Activated T-cell treated with anti-CD3 and anti-CD28 coated beads for 48 hours (primary cell): ENCODE results near the gene RTP3.

Source experiments
- DNase-seq: peaks from one replicate; pipeline ENCODE4 v3.0.0-alpha.2; 2020; ENCODE audit warnings: low read depth

RTP3 gene

GRCh38 chr3:46469680-46470357, 28.0 kb upstream of the RTP3 start:
- no peak for DNase-seq

- no peak for DNase-seq
Measured at GRCh38 chr3:46470831-46471230, 26.9 kb upstream of the RTP3 start.

- DNase-seq = no peak
Measured at GRCh38 chr3:46471371-46471914, 26.3 kb upstream of the RTP3 start.

- no peak for DNase-seq
Measured at GRCh38 chr3:46472736-46473135, 25.0 kb upstream of the RTP3 start.

GRCh38 chr3:46477145-46477544, 20.6 kb upstream of the RTP3 start:
- no peak for DNase-seq

DNA sequence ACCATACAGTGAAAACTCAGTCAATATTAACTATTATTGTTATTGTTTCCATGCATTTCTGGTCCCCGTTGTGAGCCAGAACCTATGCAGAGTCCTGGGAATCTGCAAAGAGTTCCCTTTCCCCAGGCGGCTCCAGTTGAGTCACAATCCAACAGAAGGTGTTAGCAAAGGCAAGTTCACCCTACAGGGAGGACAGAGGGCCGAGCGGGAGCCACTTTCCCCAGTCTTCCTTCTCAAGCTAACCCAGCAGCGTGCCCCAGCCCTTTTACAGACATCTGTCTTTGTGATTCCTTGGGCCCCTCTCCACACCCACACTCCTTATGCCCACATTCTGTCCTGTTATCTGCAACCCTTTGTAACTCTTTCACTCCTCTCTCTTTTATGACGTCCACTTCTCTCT, 20.0 kb upstream of the RTP3 start:
- DNase-seq = no peak

DNA sequence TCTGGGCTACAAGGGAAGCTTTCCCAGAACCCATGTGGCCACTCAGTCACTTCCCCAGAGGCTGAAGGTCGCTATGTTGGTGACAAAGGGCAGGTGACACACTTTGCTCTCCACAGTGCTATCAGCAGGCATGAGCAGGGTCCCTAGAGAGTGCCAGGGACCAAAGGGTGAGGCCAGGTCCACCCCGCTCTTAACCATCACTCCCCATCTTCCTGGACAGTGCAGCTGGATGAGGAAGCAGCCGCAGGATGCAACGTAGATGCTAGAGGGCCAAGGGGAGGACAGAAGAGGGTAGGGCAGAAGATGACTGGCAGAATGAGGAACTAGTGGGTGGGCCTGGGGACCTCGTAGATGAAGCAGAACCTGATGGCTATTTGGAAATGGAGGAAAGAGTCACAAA, 19.4 kb upstream of the RTP3 start:
- DNase-seq = no peak

GRCh38 chr3:46479021-46479420, 18.8 kb upstream of the RTP3 start:
- DNase-seq = no peak

GRCh38 chr3:46479696-46480095, 18.1 kb upstream of the RTP3 start:
- no peak for DNase-seq

- no peak for DNase-seq
Measured at GRCh38 chr3:46480491-46481195, 17.1 kb upstream of the RTP3 start.

DNA sequence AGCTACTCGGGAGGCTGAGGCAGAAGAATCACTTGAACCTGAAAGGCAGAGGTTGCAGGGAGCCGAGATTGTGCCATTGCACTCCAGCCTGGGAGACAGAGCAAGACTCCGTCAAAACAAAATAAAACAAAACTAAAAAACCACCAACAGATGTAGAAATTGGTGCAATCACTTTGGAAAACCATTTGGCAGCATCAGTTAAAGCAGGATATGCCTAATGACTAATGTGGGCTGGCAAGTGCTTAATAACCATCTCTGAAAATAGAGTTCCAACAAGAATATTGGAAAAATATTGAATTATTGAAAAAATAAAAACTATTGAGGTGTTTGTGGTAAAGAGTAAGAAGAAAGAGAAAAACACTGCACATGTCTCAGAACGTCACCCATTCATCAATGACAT, 16.1 kb upstream of the RTP3 start:
- DNase-seq = no peak

- DNase-seq = no peak
Measured at GRCh38 chr3:46482632-46483350, 15.0 kb upstream of the RTP3 start.

DNA sequence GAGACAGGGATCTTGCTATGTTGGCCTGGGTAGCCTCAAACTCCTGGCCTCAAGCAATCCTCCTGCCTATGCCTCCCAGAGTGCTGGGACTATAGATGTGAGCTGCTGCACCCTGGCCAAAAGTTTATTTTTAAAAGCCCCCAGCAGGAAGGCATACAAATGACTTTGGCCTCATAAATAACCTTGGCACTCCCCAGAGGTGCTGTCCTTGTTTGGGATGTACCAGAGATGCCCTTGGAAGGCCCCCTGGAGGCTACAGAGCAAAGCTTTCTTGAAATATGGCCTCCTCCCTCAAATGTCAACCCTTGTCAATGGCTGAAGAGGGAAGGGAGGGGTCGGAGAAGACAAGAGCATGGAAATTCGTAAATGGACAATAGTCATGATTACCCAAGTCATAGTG, 14.0 kb upstream of the RTP3 start:
- no peak for DNase-seq

GRCh38 chr3:46484388-46484787, 13.4 kb upstream of the RTP3 start:
- DNase-seq = no peak

DNA sequence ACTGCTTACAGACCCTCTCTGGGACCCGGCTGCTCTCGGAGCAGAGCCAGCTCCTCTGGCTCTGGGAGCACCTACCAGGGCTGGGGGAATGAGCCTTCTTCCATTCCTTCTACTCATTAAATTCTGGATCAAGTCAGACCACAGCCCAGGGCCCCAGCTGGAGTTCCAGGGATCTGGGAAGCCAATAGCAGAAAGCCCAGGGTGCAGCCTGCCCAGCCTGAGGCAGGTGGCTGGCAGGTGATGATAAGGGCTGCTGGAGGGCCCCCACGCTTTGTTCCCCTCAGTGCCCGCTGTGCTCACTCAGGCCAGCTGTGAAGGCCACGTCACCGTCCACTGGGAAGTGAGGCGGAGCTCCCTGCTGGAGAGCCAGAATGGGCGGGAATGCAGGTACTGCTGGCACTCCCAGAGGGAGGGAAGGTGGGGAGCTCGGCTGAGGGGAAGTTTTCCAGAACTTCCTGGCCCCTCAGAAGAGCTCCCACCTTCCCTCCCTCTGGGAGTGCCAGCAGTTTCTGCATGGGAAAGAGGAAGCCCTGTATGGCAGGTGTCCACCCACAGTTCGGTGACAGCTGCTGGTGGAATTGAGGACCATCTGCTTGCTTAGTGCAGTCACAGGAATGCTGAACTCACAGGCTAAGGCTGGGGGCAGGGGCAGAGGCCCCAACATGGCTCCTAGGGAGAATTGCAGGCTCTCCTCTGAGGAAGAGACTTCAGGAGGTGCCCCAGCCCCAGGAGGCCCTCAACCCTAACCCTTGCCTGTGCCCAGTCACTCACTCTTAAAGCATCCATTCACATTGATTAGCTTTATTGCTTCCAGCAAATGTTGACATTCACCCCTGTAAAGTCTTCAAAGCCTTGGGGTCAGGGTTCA, 12.6 kb upstream of the RTP3 start:
- no peak for DNase-seq

- no peak for DNase-seq
Measured at GRCh38 chr3:46485779-46486175, 12.0 kb upstream of the RTP3 start.

- peak; percentile 89 for DNase-seq
Measured at GRCh38 chr3:46488735-46489361, 8.9 kb upstream of the RTP3 start.

DNA sequence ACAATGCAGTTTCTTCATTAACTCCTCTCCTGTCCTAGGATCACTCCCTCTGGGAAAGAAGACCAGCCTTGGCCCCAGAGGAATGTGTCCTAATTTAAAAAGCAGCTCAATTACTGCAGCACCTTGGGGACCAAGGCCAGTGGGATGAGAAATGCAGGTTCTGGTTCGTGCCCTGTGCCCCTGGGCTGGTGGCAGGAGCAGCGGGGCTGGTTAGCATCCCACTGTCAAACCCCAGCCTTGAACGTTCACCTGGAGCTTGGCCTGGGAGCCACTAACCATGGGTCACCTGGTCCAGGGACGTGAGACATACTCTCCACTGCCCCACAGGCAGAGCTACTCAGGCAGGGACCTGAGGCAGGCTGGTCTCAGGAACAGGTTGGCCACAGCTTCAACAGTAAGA, 8.4 kb upstream of the RTP3 start:
- DNase-seq = no peak

DNA sequence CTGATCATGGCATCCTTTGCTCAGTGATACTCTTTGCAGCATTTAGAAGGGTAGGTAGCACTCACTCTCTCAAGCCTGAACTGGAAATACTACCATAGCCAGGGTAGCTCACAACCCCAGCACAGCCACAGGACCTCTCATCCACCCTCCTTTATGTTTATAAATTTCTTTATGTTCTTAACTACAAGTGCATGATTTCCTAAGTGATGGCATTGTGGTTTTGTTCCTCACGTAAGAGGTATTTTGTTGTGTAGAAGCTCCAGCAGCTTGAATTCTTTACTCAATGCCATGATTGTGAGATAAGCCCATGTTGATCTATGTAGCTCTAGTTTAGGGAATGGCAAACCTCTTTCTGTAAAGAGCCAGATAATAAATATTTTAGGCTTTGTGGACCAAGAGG, 7.9 kb upstream of the RTP3 start:
- no peak for DNase-seq

DNA sequence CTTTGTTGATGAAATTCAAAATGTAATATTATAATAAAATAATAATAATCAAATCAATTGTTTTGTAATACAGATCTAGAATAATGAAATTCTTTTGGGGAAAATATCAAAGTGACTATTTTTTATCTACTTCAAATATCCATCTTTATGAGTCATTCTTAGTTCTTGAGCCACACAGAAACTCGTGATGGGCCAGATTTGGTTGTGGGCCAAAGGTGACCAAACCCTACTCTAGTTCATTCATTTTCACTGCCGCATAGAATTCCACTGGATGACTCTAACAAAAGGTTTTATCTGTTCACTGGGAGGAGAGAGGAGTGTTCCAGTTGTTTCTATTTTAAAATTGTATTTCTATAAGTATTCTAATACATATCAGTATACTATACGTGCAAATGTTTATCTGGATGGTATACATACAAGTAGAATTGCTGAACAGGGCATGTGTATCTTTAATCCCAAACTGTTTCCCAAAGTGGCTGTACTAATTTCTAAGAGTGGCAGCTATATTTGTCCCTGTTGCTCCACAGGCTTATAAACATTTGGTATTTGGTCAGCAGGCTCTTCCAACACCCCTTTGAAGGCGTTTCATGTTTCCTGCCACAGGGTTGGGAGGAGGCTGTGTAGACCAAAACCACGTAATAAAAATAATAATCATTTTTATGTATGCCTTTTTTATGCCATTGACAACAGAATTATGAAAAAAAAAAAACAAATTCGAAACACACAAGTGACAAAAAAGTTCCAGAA, 7.3 kb upstream of the RTP3 start:
- no peak for DNase-seq
